Ascending aorta (tissue), 2 donors: ENCODE data around the gene ENOX1. TPM values are rescaled to one million over a fixed set of nuclear protein-coding genes. Genes with fewer than 3 reads are reported as not detected.

Source experiments
- DNase-seq, 2 donors: peaks; one replicate each; pipeline ENCODE4 v3.0.0-alpha.2; 2019; ENCODE audit warnings: low spot score in 2 of 2
- H3K27ac ChIP-seq, 2 donors: fragments of 200-600 bp; sonication (generic); one replicate each; pipeline ENCODE4 v1.5.1; 2016 to 2017; ENCODE audit warnings: mild to moderate bottlenecking in 1 of 2
- H3K27me3 ChIP-seq: fragments of 200-600 bp; sonication (generic); one replicate; pipeline ENCODE4 v1.5.1; 2017
- H3K36me3 ChIP-seq, 2 donors: fragments of 200-600 bp; sonication (generic); one replicate each; pipeline ENCODE4 v1.5.1; 2016
- H3K4me1 ChIP-seq, 2 donors: fragments of 200-600 bp; sonication (generic); one replicate each; pipeline ENCODE4 v1.5.1; 2016 to 2017; ENCODE audit warnings: mild to moderate bottlenecking in 1 of 2
- H3K4me3 ChIP-seq, 2 donors: fragments of 200-600 bp; sonication (generic); one replicate each; pipeline ENCODE4 v1.5.1; 2016 to 2017; ENCODE audit warnings: mild to moderate bottlenecking in 1 of 2
- H3K9me3 ChIP-seq, 2 donors: fragments of 200-600 bp; sonication (generic); one replicate each; pipeline ENCODE4 v1.5.1; 2016
- CTCF ChIP-seq, 3 experiments: fragments of 200-600 bp in 2 of 3; fragments of 450-650 bp in 1 of 3; sonication (generic) in 2 of 3; IDR thresholded peaks; one replicate each; pipeline ENCODE4 v1.5.1; 2016 to 2019; ENCODE audit warnings: antibody characterized with exemption in 3 of 3, mild to moderate bottlenecking in 1 of 3, moderate library complexity in 1 of 3
- intact Hi-C: fragments of 100-400 bp; cut with DNase I; formaldehyde crosslinking; loops from one replicate; pipeline ENCODE4 v1.15.1; 2023
- total RNA-seq: library from RNA; depleted of rRNA; stranded (reverse); fragments of >200 nt; gene quantifications from one replicate; pipeline ENCODE4 v1.1.0, GENCODE V29; 2016

The ENOX1 gene
- total RNA-seq, 1 donor from 2014 or later, result 0.21 TPM

GRCh38 chr13:43271152-43271551, 515.6 kb downstream of the ENOX1 start:
- H3K4me3 ChIP-seq, result no peak overlapping the region
- no peaks in the 10 kb centered on the region for H3K27me3 ChIP-seq
- intact Hi-C loops, result no loop called here
- no peak for TF ChIP-seq CTCF (IDR thresholded peaks at IDR 0.05)
- H3K4me1 ChIP-seq, result no peaks in the 10 kb centered on the region
- no peaks in the 10 kb centered on the region for H3K9me3 ChIP-seq
- no peak overlapping the region for H3K27ac ChIP-seq
- no peaks in the 10 kb centered on the region for H3K36me3 ChIP-seq
- DNase-seq, result no peak

DNA sequence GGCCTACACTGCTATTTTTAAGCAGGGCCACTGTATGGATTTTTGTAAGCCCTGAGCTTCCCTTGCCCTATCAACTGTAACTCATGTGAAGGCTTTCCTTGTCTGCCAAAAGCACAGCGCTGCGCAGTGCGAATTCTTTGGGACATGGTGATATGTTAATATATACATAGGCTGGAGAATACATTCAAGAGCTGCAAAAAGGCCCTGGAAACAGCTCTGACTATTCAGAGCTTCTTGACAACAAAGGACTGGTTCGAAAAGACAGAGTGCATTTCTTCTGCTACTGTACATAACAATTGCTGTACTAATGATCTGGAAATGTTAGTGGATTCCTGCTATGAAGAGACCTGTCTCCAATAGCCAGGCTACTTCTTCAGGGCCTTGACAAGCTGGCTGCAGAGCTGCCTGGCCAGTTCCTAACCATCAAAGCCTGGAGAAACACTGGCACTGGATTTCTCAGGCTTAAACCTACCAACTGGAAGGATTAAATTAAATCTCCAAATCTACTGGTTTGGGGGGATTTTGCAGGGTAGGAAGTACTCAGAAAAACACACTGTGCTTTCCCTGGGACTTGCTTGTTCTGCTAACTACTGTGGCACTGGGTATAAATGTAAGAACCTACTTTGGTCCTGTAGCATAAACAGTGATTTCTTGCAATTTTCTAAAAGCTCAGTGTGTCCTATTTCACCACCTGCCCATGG, 516.5 kb downstream of the ENOX1 start:
- Histone ChIP-seq H3K4me3 (no peak overlapping the region), H3K27ac (no peak overlapping the region), H3K36me3 (no peaks in the 10 kb centered on the region), H3K4me1 (no peaks in the 10 kb centered on the region), H3K27me3 (no peaks in the 10 kb centered on the region), H3K9me3 (no peaks in the 10 kb centered on the region)
- DNase-seq, result no peak
- no peak for TF ChIP-seq CTCF (IDR thresholded peaks at IDR 0.05)
- intact Hi-C loops, result no loop called here

DNA sequence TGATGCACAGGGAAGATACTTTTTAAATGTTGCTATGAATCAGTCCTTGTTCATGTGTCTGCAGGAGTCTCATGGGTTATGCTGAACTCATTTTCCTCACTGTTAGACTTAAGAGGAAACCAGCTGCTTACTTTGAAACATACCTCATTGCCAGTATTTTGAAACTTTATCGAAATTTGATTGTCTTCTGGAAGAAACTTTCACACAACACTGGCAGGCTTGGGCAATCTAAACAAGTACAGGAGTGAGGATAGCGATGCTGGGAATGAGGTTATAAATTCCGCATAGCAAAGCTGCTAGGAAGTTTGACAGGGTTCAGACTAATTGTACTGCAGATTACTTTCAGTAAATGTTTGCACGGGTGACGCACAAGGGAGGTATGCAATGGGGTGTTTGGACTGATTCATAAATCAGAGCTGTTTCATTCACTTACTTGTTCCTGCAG, 517.7 kb downstream of the ENOX1 start:
- intact Hi-C loops, result no loop called here
- peak in 1 of 2 donors; percentile 68 for DNase-seq
- no peak overlapping the region for H3K27ac ChIP-seq
- TF ChIP-seq CTCF (IDR thresholded peaks at IDR 0.05), result no peak
- no peaks in the 10 kb centered on the region for H3K4me1 ChIP-seq
- H3K9me3 ChIP-seq, result no peaks in the 10 kb centered on the region
- H3K36me3 ChIP-seq, result no peaks in the 10 kb centered on the region
- H3K4me3 ChIP-seq, result no peak overlapping the region
- no peaks in the 10 kb centered on the region for H3K27me3 ChIP-seq

GRCh38 chr13:43268632-43269031, 518.1 kb downstream of the ENOX1 start:
- TF ChIP-seq CTCF (IDR thresholded peaks at IDR 0.05), result no peak
- intact Hi-C loops, result no loop called here
- Histone ChIP-seq H3K36me3 (no peaks in the 10 kb centered on the region), H3K9me3 (no peaks in the 10 kb centered on the region), H3K4me3 (no peak overlapping the region), H3K27me3 (no peaks in the 10 kb centered on the region), H3K27ac (no peak overlapping the region), H3K4me1 (no peaks in the 10 kb centered on the region)
- DNase-seq, result no peak

GRCh38 chr13:43267916-43268315, 518.9 kb downstream of the ENOX1 start:
- H3K36me3 ChIP-seq, result no peaks in the 10 kb centered on the region
- intact Hi-C loops, result no loop called here
- H3K4me3 ChIP-seq, result no peak overlapping the region
- no peaks in the 10 kb centered on the region for H3K27me3 ChIP-seq
- DNase-seq, result no peak
- no peak overlapping the region for H3K27ac ChIP-seq
- TF ChIP-seq CTCF (IDR thresholded peaks at IDR 0.05), result no peak
- H3K4me1 ChIP-seq, result no peaks in the 10 kb centered on the region
- no peaks in the 10 kb centered on the region for H3K9me3 ChIP-seq
